GM19099 (cell line): Measurements from ENCODE around the gene LARP1B.

ENCODE experiments used
- POLR2A ChIP-seq: IDR thresholded peaks from 3 replicates; pipeline ENCODE4 v1.6.1; 2011; ENCODE audit warnings: low read depth; ENCODE audit not compliant: insufficient read length; ENCODE audit errors: extremely low read depth

Gene LARP1B

DNA sequence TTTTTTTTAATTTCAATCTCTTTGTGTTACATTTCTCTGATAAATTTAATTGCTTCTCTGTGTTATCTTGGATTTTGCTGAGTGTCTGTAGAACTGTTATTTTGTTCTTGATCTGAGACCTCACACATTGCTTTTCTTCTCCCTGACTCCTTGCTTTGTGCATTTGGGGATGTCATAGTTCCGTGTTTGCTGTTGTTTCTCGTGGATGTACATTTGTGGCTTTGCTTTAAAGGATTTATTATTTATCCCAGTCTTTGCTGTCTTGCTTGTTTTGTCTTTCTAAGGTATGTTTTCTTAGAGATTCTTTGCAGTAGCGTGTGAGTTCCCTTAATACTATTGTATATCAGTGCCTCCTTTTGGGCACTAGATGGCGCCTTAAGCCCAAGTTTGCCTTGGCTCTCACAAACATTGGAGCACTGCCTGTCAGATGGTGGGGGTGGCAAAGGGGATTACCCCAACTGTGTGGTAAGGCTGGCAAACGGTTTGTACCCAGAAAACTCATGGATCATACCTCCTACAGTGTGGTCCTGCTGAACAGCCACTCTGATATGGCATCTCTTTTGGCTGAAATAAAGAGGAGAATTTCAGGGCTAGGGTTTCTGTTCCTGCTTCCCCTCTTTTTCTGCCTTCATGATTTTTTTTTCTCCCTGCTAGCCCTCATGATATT lies 130.1 kb downstream of the LARP1B start:
- no peak for TF ChIP-seq POLR2A

DNA sequence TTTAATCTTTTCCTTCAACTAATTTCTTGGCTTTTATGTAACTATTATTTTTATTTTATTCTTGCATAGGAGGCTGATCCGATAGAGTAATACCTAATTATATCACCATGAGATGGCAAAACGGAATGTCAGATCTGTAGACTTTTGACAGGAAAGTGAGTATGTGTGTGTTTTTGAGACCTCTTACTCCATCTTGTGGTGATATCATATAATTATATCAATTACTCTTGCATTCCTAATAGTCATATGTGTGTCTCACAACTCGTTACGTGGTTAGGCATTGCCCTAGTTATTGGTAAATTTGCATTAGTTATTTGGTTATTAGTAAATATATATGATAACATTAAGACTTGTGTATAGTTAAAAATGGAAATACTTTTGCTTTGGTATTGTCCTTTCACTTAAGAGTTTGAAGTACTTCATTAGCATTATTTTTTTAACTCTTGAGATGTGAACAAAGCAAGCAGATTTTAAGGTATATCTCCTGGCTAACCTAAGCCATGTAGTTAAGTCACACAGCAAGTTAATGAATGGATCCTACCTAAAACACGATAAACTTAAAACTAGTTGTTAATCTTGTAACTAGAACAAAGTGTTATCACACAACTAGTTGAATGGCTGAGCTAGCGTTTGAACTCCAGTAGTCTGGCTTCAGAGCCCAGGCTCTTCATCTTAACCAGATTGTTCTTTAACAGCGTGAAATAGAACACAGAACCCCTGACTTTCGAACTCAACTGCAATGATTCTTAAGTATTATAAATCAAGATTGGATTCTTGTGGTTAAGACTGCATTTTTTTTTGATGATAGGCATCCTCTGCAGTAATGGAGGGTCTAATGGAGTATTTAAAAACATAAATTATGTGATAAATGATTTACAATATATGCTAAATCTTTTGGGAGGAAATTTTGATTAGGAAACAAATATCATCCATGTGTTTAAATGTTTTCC lies 159.4 kb downstream of the LARP1B start:
- no peak for TF ChIP-seq POLR2A

DNA sequence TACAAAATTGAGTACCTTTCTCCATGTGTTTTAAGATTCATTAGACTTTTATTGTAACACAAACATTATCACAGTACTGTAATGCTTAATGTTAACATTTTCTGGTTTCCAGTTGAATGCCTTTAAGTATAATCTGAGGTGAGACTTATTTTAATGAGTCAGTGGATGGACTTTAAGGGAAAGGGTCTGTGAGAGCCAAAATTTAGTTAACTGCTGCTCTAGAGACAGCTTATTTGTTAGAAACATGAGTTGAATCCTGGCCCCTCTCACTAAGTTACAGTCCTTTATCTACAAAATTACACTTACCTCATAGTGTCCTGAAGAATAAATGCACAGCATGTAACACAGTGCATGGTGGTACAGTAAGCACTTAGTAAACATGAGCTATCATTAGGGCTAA lies 160.5 kb downstream of the LARP1B start:
- TF ChIP-seq POLR2A = no peak

DNA sequence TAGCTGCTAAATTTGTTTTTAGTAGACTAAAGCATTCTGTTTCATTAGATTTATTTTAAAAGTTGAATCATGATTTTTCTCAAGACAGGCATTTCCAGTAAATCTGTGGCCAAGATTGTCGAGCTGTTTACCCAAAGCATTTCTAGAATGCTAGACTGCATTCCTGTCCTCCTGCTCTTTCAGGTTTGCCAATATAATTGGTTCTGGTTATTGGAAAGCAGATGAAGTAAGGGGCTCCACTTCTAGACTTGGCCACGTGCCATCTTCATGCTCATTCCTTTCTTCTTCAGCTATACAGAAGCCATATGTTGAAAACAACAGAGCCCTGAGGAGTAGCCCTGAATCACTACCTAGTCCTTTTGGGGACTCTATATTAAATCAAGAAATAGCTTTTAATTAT lies 164.0 kb downstream of the LARP1B start:
- no peak for TF ChIP-seq POLR2A

DNA sequence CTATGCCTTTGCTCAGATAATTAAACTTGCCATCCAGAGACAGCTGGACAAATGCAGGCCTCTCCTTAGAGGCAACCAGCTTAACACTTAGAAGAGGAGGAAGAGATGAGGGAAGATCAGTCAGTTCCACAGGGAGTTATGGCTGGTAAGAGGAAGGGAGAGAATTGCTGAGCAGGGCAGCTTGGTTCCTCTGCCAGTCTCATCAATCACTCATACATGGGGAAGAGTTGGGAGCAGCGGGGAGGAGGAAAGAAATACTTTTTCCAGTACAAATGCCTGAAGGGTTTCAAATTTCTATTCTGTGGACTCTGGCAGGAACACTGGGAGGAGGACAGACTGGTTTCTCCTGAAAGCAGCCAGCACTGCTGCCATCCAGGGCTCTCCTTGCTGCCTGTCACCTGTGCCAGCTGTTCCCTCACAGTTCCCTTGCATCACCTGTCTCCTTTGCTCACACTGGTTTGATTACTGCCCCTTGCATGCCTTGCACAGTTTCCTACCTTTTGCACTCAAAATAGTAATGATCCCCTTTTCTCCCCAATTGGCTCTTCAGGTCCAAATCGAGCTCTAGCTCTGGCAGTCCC lies 167.0 kb downstream of the LARP1B start:
- no peak for TF ChIP-seq POLR2A

DNA sequence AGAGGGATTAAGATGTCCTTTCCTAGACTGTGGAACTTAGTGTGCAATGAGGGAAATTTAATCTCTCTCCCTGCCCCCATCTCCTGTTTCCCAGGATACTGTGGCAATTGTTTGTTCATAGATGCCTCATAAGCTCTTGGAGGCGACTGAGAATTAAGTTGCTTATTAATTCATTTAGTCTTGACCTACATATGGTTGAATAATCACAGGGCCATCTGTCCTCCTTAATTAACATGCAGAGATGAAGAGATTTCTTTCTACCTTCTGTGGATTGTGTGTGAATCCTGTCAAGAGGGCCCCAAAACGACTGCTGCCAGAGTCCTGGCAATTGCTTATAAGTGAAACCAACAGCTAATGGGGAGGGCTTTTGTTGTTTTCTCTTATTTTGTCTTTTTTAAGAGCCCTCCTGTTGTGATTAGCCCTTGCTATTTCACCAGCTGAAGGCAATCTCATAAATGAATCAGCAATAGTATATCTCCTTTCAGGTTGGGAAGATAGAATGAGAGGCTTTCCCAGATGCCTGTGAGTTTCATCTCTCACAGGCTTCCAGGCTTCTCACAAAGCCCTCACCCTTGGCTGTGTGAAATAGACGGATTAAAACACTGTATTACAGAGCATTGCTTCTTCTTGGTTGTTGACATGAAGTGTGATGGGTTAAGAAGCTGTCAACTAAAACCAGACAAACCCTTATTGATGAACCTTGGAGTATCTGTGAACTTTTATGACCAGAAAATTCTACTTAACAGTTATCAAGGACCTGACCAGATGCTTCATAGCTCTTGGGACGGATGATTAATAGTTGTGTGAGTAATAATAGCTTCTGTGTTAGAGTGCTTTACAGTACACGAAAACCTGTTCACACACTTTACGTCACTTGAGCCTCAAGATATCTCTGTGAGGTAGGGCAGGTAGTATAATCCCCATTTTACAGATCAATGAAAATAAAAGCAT lies 168.0 kb downstream of the LARP1B start:
- TF ChIP-seq POLR2A = no peak

DNA sequence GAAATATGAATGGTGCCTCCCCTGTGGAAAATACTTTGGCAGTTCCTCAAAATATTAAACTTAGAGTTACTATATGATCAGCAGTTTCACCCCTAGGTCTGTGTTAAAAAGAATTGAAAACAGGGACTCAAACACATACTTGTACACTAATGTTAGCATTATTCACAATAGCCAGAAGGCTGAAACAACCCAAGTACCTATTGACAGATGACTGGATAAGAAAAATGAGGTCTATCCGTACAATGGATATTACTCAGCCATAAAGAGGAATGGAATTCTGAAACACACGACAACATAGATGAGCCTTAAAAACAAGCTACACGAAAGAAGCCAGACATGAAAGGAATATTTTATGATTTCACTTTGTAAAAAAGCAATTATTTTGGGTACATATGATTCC lies 171.6 kb downstream of the LARP1B start:
- TF ChIP-seq POLR2A = no peak

DNA sequence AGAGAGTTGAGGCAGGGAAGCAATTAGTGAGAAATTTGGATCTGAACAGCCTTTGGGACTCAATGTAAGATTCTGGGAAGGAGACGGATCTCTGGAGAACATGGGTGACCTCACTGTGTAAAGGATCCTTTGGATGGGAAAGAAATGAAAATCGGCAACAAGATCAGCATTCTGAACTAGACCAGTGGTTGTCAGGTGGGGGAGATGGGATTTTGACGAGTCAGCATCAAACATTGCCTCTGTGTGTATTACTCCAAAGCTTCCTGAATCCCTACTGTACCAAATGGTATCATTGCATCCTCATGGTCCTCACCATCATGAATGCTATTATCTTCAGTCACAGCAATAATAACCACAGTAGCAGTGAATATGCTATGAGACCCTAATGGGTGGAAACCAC lies 173.7 kb downstream of the LARP1B start:
- no peak for TF ChIP-seq POLR2A

DNA sequence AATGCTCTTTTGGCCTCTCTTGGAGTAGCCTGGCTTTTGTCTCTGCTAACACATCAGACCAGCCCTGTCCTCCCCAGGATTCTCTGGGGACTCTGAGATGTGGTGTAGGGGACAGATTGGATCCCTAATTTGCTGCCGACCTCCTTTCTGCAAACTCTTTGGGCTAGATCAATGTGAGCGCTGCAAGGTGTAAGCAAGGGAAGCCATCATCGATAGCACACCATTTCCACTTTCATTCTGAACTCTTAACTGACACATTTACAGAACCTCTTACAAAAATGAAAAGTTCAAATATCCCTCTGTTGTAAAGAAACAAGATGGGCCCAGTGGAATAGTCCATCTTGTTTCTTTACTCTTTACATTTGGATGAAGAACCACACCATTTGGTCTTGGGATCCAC lies 179.9 kb downstream of the LARP1B start:
- no peak for TF ChIP-seq POLR2A

DNA sequence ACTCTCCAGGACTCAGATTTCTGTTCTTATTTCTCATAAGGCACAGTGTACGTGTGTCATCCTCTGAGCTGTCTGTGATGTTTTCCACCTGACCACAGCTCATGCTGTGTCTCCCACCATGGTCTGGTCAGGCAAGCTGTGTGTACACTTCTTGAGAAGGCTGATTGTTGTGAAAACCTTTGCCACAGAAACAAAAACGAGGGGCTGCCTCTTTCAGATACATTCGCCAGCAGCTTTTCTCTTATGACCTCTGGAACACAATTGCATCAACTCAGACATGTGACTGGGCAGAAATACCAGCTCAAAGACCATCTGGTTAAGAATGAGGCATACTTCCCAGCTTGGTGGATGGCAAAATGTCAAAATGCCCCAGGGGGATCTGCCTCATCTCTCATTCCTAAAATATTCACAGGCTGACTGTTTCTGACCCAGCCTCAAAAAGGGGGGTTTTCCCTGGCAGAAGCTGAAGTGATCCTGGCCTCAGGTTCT lies 180.4 kb downstream of the LARP1B start:
- no peak for TF ChIP-seq POLR2A

DNA sequence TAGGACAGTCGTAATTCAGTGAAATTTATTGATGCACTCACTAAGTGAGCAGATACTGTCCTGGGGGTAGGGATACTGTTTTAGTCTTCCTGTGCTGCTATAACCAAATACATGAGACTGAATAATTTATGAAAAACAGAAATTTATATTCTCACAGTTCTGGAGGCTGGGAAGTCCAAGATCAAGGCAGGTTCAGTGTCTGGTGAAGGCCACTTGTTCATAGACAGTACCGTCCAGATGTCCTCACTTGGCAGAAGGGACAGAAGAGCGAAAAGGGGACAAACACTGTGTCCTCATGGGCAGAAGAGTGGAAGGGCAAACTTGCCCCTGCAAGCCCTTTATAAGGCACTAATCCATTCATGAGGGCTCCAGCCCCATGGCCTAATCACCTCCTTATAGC lies 180.9 kb downstream of the LARP1B start:
- TF ChIP-seq POLR2A = no peak

DNA sequence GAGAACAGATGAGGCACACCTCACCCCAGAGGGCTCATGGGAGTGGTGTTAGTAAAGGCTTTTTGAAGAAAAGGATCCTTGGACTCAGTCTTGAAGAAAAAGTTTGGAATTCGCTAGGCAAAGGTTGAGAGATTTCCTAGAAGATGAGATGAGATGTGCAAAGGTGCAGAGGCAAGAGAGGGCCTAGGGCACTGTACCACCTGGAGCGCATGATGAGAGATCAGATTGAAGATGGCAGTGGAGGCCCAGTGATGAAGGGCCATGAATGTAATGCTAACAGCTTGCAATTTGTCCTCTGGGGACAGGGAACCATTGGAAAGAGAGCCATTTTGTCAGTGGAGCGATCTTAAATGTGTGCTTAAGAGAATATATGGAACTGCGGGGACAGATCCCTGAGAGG lies 181.5 kb downstream of the LARP1B start:
- TF ChIP-seq POLR2A = no peak

DNA sequence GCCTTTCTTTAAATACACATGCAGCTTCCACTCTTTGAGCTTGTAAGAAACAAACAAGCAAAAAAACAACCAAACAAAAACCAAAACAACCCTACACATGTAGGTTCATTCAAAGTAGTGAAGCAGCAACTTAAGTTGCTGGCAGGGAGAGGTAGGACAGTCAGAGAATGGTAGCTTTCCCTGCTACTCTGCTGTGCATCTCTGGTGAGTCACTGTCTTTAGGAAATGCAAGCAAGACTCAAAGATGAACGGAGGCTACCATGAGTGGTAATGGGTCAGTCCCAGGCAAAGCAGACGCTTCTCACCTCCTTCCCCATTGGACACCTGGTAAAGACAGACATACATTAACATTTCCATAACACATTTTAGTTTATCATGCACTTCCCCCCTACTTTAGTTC lies 183.3 kb downstream of the LARP1B start:
- TF ChIP-seq POLR2A = no peak

DNA sequence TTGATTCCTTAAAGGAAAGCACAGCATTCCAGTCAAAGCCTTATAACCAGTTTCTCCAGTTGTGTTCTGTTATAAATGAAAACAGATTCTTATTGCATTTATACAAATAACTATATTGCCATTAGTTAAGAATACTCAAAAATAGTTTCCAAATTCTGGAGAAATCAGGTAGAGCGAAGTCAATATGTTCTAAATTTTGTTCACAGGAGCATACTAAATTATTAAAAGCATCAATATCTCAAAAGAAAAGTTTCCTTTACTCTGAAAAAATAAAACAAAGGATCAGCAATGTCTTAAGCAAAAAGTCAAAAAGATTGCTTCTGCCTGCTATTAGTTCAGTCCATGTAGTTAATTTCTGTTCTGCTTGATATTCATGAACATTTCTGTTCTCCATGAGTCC lies 186.8 kb downstream of the LARP1B start:
- TF ChIP-seq POLR2A = no peak

DNA sequence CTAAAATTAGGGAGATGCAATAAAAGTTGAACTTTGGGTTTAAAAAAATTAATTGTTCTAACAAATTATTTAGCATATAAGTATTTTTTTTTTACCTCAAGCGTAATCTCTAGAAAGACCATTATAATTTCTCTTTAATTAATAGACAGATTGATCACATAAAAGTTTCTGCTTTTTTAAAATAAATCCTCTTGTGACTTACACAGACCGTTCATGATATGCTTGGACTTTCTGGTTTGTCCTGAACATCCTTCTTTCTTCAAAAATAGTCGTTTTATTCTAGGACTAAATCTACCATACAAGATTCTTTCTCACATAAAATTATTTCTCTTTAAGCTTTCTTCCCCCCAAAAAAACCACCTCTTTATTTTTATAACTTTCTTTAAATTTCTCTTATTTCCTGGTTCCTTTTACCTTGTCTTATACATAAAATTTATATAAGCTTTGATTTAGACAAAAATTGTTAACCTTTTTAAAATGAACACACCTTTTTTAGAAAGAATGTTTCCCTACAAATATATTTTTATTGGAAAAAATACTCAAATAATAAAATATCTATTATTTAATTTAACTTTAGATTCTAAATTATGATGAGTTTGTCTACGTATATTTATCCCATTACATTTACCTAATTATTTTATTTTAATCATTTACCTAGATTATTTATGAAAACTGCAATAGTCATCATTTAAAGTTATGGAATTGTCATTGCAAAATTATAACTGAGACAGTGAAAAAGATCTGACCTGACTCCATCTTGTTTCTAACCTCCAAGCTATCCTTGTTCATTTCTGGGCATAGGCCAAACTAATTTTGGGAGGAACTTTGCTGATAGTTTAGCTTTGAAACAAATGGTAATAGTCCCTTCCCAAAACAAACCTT lies 188.9 kb downstream of the LARP1B start:
- no peak for TF ChIP-seq POLR2A
